ENCODE measurements around the gene SPIRE1.
"Not testable (repeated sequence)": the region's sequence is repeated elsewhere in the genome, so short reads cannot be mapped to it uniquely, and the experiment has no call there.

Gene SPIRE1

GRCh38 chr18:12441475-12442034, 216.4 kb downstream of the SPIRE1 start:
- no peak for DNase-seq

GRCh38 chr18:12438257-12438656, 219.7 kb downstream of the SPIRE1 start:
- no peak for DNase-seq

GRCh38 chr18:12435867-12436266, 222.0 kb downstream of the SPIRE1 start:
- DNase-seq: no peak

- no peak for DNase-seq
Observed at GRCh38 chr18:12434541-12434929, 223.4 kb downstream of the SPIRE1 start.

GRCh38 chr18:12433829-12434540, 223.9 kb downstream of the SPIRE1 start:
- DNase-seq: no peak

- DNase-seq: no peak
Observed at GRCh38 chr18:12432881-12433280, 225.0 kb downstream of the SPIRE1 start.

GRCh38 chr18:12432196-12432595, 225.7 kb downstream of the SPIRE1 start:
- DNase-seq: no peak

- no peak for DNase-seq
Observed at GRCh38 chr18:12431561-12431960, 226.3 kb downstream of the SPIRE1 start.

- no peak for DNase-seq
Observed at GRCh38 chr18:12430137-12430990, 227.5 kb downstream of the SPIRE1 start.

- DNase-seq: no peak
Observed at GRCh38 chr18:12429556-12429955, 228.4 kb downstream of the SPIRE1 start.

- no peak for DNase-seq
Observed at GRCh38 chr18:12428923-12429322, 229.0 kb downstream of the SPIRE1 start.

GRCh38 chr18:12426924-12427323, 231.0 kb downstream of the SPIRE1 start:
- no peak for DNase-seq

- no peak for DNase-seq
Observed at GRCh38 chr18:12424252-12424651, 233.7 kb downstream of the SPIRE1 start.

- DNase-seq: no peak
Observed at GRCh38 chr18:12423820-12424219, 234.1 kb downstream of the SPIRE1 start.

- no peak for DNase-seq
Observed at GRCh38 chr18:12423393-12423792, 234.5 kb downstream of the SPIRE1 start.

GRCh38 chr18:12422936-12423335, 235.0 kb downstream of the SPIRE1 start:
- DNase-seq: no peak

GRCh38 chr18:12421732-12422131, 236.2 kb downstream of the SPIRE1 start:
- no peak for DNase-seq

GRCh38 chr18:12420821-12421421, 237.0 kb downstream of the SPIRE1 start:
- DNase-seq: no peak

- no peak for DNase-seq
Observed at GRCh38 chr18:12417687-12418086, 240.2 kb downstream of the SPIRE1 start.

- DNase-seq: no peak
Observed at GRCh38 chr18:12416098-12416729, 241.7 kb downstream of the SPIRE1 start.

GRCh38 chr18:12411456-12411855, 246.5 kb downstream of the SPIRE1 start:
- no peak for DNase-seq

- not testable (repeated sequence) for DNase-seq
Observed at GRCh38 chr18:12410747-12411146, 247.2 kb downstream of the SPIRE1 start.

GRCh38 chr18:12410081-12410481, 247.8 kb downstream of the SPIRE1 start:
- no peak for DNase-seq
